Glomerular visceral epithelial cell (primary cell): ENCODE data around the gene CREM.
"Not testable (repeated sequence)": the region's sequence is repeated elsewhere in the genome, so short reads cannot be mapped to it uniquely, and the experiment has no call there.

ENCODE experiments used
- DNase-seq: peaks from one replicate; pipeline ENCODE4 v3.0.0-alpha.2; 2016; ENCODE audit errors: extremely low spot score

The CREM gene

GRCh38 chr10:35126530-35127288, at the start of gene CREM:
Gene CREM (plus strand): TSS chr10:35126846. CDS start chr10:35137836, 10,990 bp downstream.
- peak; percentile 98 for DNase-seq

- DNase-seq = no peak
Observed at GRCh38 chr10:35079265-35079664, 47.4 kb upstream of the CREM start.

GRCh38 chr10:35079763-35080162, 46.9 kb upstream of the CREM start:
- DNase-seq = peak; percentile 56

- DNase-seq = not testable (repeated sequence)
Observed at GRCh38 chr10:35080261-35080660, 46.4 kb upstream of the CREM start.

GRCh38 chr10:35083242-35083641, 43.4 kb upstream of the CREM start:
- no peak for DNase-seq

- DNase-seq = peak; percentile 17
Observed at GRCh38 chr10:35089611-35090161, 37.0 kb upstream of the CREM start.

GRCh38 chr10:35090162-35090954, 36.3 kb upstream of the CREM start, which contains the start of gene CUL2:
Gene CUL2 (minus strand): TSS chr10:35090341. CDS start chr10:35071317, 19,024 bp downstream.
- DNase-seq = peak; percentile 93

GRCh38 chr10:35091994-35092790, 34.5 kb upstream of the CREM start:
- DNase-seq = no peak

GRCh38 chr10:35092851-35093250, 33.8 kb upstream of the CREM start:
- no peak for DNase-seq

- DNase-seq = no peak
Observed at GRCh38 chr10:35096312-35096711, 30.3 kb upstream of the CREM start.

GRCh38 chr10:35097510-35097909, 29.1 kb upstream of the CREM start:
- no peak for DNase-seq

- no peak for DNase-seq
Observed at GRCh38 chr10:35103882-35104281, 22.8 kb upstream of the CREM start.

- DNase-seq = no peak
Observed at GRCh38 chr10:35112571-35112970, 14.1 kb upstream of the CREM start.

- no peak for DNase-seq
Observed at GRCh38 chr10:35119378-35119777, 7.3 kb upstream of the CREM start.

- no peak for DNase-seq
Observed at GRCh38 chr10:35124540-35124939, 2.1 kb upstream of the CREM start.

GRCh38 chr10:35126062-35126529, 550 bp upstream of the CREM start:
- no peak for DNase-seq

- peak; percentile 57 for DNase-seq
Observed at GRCh38 chr10:35127289-35127891, 744 bp downstream of the CREM start.

- no peak for DNase-seq
Observed at GRCh38 chr10:35129185-35129674, 2.6 kb downstream of the CREM start.

- DNase-seq = no peak
Observed at GRCh38 chr10:35130663-35131062, 4.0 kb downstream of the CREM start.

GRCh38 chr10:35132727-35133126, 6.1 kb downstream of the CREM start:
- no peak for DNase-seq

- no peak for DNase-seq
Observed at GRCh38 chr10:35133586-35133985, 6.9 kb downstream of the CREM start.
